HG03342 (cell line): Measurements from ENCODE around the gene ETDC.

ENCODE experiments used
- ATAC-seq: cut with Tn5 transposase; IDR thresholded peaks from one replicate; pipeline ENCODE4 v1.9.1; 2021; ENCODE audit warnings: mild to moderate bottlenecking, moderate library complexity; ENCODE audit not compliant: unreplicated experiment

ETDC gene

GRCh38 chrX:135345107-135345589 is 35.9 kb downstream of the ETDC start:
- ATAC-seq, result peak; percentile 2

- ATAC-seq, result no peak
Measured at GRCh38 chrX:135346975-135347374, 37.7 kb downstream of the ETDC start.

GRCh38 chrX:135347381-135348016 is 38.2 kb downstream of the ETDC start:
- no peak for ATAC-seq

GRCh38 chrX:135354288-135354687 is 45.0 kb downstream of the ETDC start:
- no peak for ATAC-seq
